GM18502 (cell line): ENCODE data around the gene HLA-DQA1.

Experiments
- ATAC-seq: cut with Tn5 transposase; IDR thresholded peaks from one replicate; pipeline ENCODE4 v1.9.1; 2021; ENCODE audit warnings: mild to moderate bottlenecking; ENCODE audit not compliant: unreplicated experiment, poor library complexity

Gene HLA-DQA1

GRCh38 chr6:32689531-32690501 is 52.6 kb downstream of the HLA-DQA1 start:
- ATAC-seq = no peak

- ATAC-seq = no peak
Observed at GRCh38 chr6:32692019-32692418, 54.8 kb downstream of the HLA-DQA1 start.
